GM13976 (cell line): ENCODE measurements around the gene CEBPG.

Experiments used
- DNase-seq: peaks from one replicate; pipeline ENCODE4 v3.0.0; 2012; ENCODE audit warnings: low spot score
- in situ Hi-C: fragments of 300-500 bp; cut with MboI; formaldehyde crosslinking; loops from one replicate; pipeline ENCODE4 v1.12.0; 2022; ENCODE audit warnings: low sequenced_read_pairs, mixed read lengths, inconsistent platforms; ENCODE audit not compliant: unreplicated experiment
- TF ChIP-seq, protein P1 (sequence below): IDR thresholded peaks from 2 replicates; pipeline ENCODE4 v1.5.1; 2012; ENCODE audit warnings: borderline replicate concordance, mild to moderate bottlenecking; ENCODE audit not compliant: insufficient read depth; ENCODE audit errors: extremely low read depth, missing control alignments, control extremely low read depth

The CEBPG gene

DNA sequence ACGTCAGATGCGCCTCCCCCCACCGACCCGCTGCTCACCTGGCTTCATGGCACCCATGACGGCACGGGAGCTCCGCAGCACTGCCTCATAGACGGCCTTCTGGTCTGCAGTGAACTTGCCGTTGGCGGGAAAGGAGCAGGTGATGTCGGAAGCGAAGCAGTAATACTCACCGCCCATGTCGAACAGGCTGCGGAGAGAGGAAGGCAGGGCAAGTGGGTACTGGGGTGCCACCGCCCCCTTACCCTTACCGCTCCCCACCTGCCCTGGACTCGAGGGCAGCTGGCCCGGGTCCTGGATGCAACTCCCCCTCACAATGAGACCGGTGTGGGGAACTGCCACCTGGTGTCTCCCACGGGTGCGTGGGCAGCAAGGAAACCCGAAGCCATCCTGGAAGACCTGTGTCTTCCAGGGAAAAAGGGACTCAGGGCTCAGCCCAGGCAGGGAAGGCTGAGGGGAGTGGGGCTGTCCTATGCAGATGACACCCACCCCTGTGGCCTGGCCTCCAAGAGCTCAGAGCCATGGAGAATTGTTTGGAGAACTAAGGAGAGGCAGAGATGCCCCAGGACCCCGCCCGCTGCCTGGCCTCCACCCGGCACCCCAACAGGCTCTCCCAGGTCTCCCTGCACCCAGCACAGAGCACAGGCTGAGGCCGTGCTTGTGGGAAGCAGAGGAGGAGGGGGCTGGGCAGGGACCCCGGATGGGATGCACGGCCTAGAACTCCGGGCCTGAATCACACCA lies 28.3 kb downstream of the CEBPG start:
- no peak for DNase-seq
- TF ChIP-seq, protein P1, sequence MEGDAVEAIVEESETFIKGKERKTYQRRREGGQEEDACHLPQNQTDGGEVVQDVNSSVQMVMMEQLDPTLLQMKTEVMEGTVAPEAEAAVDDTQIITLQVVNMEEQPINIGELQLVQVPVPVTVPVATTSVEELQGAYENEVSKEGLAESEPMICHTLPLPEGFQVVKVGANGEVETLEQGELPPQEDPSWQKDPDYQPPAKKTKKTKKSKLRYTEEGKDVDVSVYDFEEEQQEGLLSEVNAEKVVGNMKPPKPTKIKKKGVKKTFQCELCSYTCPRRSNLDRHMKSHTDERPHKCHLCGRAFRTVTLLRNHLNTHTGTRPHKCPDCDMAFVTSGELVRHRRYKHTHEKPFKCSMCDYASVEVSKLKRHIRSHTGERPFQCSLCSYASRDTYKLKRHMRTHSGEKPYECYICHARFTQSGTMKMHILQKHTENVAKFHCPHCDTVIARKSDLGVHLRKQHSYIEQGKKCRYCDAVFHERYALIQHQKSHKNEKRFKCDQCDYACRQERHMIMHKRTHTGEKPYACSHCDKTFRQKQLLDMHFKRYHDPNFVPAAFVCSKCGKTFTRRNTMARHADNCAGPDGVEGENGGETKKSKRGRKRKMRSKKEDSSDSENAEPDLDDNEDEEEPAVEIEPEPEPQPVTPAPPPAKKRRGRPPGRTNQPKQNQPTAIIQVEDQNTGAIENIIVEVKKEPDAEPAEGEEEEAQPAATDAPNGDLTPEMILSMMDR, result no peak
- in situ Hi-C loops, result loop anchor here (10.0 kb wide), 1 partner anchor 167 kb away; no protein-coding TSS in a partner anchor

DNA sequence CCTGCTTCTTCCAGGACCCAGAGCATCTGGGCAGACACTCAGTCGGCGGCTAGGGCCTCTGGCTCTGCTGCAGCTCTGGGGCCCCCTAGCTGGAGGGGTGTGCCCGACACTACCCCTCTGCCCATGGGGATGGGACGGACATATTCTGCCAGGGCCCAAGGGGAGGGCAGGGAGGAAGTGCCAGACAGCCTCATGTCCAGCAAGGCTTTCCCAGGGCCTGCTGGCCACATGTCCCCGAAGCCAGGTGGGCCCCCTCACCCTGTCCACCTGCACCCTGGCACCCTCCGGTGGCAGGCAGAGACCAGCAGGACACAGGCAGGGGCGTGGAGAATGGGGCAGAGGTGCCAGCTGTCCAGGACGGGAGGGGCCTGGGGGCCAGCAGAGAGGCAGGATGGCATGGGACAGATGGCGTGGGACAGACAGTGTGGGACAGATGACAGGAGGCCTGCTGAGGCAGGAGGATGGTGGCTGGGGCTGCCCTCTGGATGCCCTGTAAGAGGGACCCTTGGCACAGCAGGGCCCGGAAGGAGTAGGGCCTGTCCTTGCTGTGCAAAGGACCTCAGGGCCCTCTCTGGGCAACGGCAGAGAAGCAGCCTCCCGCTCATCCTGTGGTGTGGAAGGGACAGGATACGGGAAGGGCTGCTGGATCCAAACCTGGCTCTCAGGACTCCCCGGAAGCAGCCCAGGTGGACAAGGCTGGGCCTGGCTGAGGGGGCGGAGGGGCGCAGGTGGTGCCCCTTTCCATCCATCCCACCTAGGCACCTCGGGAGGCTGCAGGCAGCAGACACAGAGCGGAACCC lies 29.1 kb downstream of the CEBPG start:
- in situ Hi-C loops, result loop anchor here (10.0 kb wide), 1 partner anchor 168 kb away; no protein-coding TSS in a partner anchor
- no peak for DNase-seq
- TF ChIP-seq, protein P1, result no peak

DNA sequence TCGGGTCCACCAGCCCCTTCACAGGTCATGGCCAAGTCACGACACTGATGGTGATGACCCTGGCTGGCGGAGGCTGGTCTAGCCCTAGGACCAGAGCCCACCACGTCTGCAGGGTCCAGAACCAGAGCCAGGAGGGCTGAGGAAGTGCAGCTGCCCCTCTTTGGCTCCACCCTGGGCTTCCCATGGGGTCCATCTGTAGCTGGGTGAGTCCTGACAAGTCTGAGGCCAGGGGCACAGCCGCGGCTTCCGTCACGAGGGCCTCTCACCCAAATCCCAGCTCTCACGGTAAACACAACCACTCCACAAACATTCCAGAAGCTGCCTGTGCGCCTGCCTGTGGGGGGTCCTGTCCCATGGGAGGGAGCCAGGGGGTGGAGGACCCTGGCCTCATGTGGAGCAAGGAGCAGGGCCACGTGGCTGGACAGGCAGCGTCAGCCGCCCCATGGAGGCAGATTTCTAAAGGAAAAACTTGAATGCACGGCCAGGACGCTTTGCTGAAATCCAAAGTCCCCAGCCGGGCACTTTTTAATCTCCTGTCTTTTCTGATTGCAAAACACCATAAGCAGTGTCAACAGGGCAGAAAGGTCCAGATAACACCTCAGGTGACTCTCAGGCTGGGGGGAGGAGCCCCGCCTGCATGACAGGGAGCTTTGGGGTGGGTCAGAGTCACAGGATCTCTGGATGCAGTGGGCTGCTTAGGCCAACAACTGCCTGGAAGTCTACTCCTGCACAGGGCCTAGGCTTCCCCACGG lies 29.9 kb downstream of the CEBPG start:
- DNase-seq, result no peak
- in situ Hi-C loops, result loop anchor here (10.0 kb wide), 1 partner anchor 169 kb away; no protein-coding TSS in a partner anchor
- TF ChIP-seq, protein P1, result no peak

- TF ChIP-seq, protein P1, result no peak
- no peak for DNase-seq
- in situ Hi-C loops, result loop anchor here (10.0 kb wide), 1 partner anchor 169 kb away; no protein-coding TSS in a partner anchor
These were observed 30.4 kb downstream of the CEBPG start for GRCh38 chr19:33403973-33404304.

DNA sequence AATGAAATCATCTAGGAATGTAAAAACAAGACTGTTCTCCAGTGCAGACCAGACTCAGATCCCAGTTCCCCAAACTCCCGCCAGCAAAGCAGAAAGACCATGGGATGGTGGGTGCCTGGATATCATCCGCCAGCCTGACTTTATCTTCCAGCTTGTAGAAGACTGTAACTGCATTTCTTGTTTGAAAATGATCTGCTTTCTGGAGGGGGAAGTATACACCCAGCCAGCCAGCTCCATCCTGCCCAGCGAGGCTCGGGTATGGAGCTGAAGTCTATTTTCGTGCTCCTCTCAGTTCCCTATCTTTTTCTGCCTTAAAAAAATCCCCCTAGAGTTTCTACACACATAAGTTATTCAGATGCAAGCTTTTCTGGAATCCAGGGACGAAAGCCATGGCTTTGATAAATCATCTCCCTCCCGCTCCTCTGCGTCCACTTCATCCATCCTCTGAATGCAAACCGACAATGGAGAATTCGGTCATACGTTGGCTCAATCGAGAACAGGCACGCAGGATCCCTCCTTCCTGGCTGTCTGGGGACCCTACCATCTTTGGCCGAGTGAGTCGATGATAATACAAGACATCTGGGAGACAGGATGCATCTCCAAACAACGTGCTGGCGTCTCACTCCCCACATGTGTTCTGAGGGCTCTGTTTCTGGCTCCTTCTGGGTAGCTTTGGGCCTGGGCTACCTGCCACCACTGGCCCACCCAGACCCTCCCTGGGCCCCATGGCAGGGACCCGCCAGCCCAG lies 31.2 kb downstream of the CEBPG start:
- in situ Hi-C loops, result loop anchor here (10.0 kb wide), 1 partner anchor 170 kb away; no protein-coding TSS in a partner anchor
- DNase-seq, result no peak
- TF ChIP-seq, protein P1, result no peak

DNA sequence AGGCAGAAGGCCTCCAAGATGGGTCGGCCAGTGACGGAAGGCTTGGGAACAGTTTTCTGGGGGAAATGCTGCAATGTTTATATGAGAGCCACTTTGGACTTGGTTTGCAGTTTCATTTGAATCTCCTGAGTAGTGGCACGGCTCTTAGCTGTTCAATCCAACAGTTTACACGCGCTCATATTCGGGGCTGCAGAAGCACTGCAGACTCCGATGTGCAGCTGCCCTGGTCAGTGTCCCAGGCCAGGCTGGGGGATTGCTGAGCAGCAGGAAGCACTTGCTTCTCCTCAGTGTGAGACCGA lies 31.7 kb downstream of the CEBPG start:
- DNase-seq, result no peak
- in situ Hi-C loops, result loop anchor here (10.0 kb wide), 1 partner anchor 170 kb away; no protein-coding TSS in a partner anchor
- TF ChIP-seq, protein P1, result no peak
